Left colon (tissue), 2 donors: ENCODE measurements around the gene DST. TPM values are rescaled to one million over a fixed set of nuclear protein-coding genes. Genes with fewer than 3 reads are reported as not detected.
A peak's percentile ranks its signal among the peaks of the same experiment; 100 is the strongest.

ENCODE experiments used
- ATAC-seq: fragments of 200-7000 bp; cut with Tn5 transposase; one replicate; pipeline ENCODE4 v1.9.1; 2020; ENCODE audit warnings: mild to moderate bottlenecking, moderate library complexity
- DNase-seq, 2 donors: peaks; one replicate each; pipeline ENCODE4 v3.0.0-alpha.2; 2020
- intact Hi-C, 2 donors: fragments of 100-400 bp; cut with DNase I in 1 of 2; cut with micrococcal nuclease in 1 of 2; formaldehyde crosslinking; loops; one replicate each; pipeline versions ENCODE4 v1.11.2 to v1.14.0; 2022; cut with DNase I, micrococcal nuclease
- total RNA-seq, 2 donors: library from RNA; stranded (reverse); fragmentation: NEBNext Ultra II Directional; extraction: Animal tissue kit (Norgen Biotek cat#: 25700); gene quantifications; one replicate each; pipeline ENCODE4 v1.2.1, GENCODE V29; 2021
- donor health status: DM: no; HTN: no; CAD: no.
- donor health status: DM: yes; HTN: yes; CAD: no.

Gene DST
- total RNA-seq, 2 donors from 2014 or later = 179 to 332 TPM

- ATAC-seq (no peak), DNase-seq (no peak)
- intact Hi-C loops = no loop called here
Measured at GRCh38 chr6:56478202-56478601, 164.5 kb downstream of the DST start.

- intact Hi-C loops = no loop called here
- ATAC-seq = no peak
Measured at GRCh38 chr6:56477241-56477640, 165.4 kb downstream of the DST start.

GRCh38 chr6:56475736-56476457 is 166.8 kb downstream of the DST start:
- intact Hi-C loops = no loop called here
- no peak for DNase-seq
- ATAC-seq = peak; percentile 47

More at GRCh38 chr6:56477241-56477640, 165.4 kb downstream of the DST start:
- DNase-seq = no peak

- DNase-seq = no peak
- intact Hi-C loops = no loop called here
- ATAC-seq = no peak
Measured at GRCh38 chr6:56474532-56474931, 168.2 kb downstream of the DST start.

- no peak for ATAC-seq
- intact Hi-C loops = no loop called here
Measured at GRCh38 chr6:56463443-56463842, 179.2 kb downstream of the DST start.

GRCh38 chr6:56459030-56459805 is 183.5 kb downstream of the DST start:
- ATAC-seq (no peak), DNase-seq (no peak)
- intact Hi-C loops = no loop called here

More at GRCh38 chr6:56463443-56463842, 179.2 kb downstream of the DST start:
- DNase-seq = no peak

- intact Hi-C loops = no loop called here
- ATAC-seq (no peak), DNase-seq (no peak)
Measured at GRCh38 chr6:56458324-56458884, 184.3 kb downstream of the DST start.

- DNase-seq (no peak), ATAC-seq (no peak)
- intact Hi-C loops = no loop called here
Measured at GRCh38 chr6:56456785-56457184, 185.9 kb downstream of the DST start.

GRCh38 chr6:56450882-56451739 is 191.6 kb downstream of the DST start:
- DNase-seq (peak in 1 of 2 donors; percentile 18), ATAC-seq (no peak)
- intact Hi-C loops = no loop called here

GRCh38 chr6:56450376-56450775 is 192.3 kb downstream of the DST start:
- intact Hi-C loops = no loop called here
- ATAC-seq (no peak), DNase-seq (no peak)

GRCh38 chr6:56448046-56448445 is 194.6 kb downstream of the DST start:
- DNase-seq (no peak), ATAC-seq (no peak)
- intact Hi-C loops = no loop called here

GRCh38 chr6:56445818-56446217 is 196.9 kb downstream of the DST start:
- intact Hi-C loops = no loop called here
- ATAC-seq = no peak
- DNase-seq = no peak

GRCh38 chr6:56444855-56445254 is 197.8 kb downstream of the DST start:
- ATAC-seq (no peak), DNase-seq (no peak)
- intact Hi-C loops = no loop called here

- DNase-seq (no peak), ATAC-seq (no peak)
- intact Hi-C loops = no loop called here
Measured at GRCh38 chr6:56440551-56440981, 202.1 kb downstream of the DST start.

- intact Hi-C loops = no loop called here
- DNase-seq (no peak), ATAC-seq (no peak)
Measured at GRCh38 chr6:56437171-56437900, 205.4 kb downstream of the DST start.

- ATAC-seq (no peak), DNase-seq (no peak)
- intact Hi-C loops = no loop called here
Measured at GRCh38 chr6:56435754-56436153, 206.9 kb downstream of the DST start.

GRCh38 chr6:56435326-56435725 is 207.4 kb downstream of the DST start:
- no peak for ATAC-seq
- intact Hi-C loops = no loop called here
- no peak for DNase-seq

- ATAC-seq = no peak
- DNase-seq = no peak
- intact Hi-C loops = no loop called here
Measured at GRCh38 chr6:56434606-56435005, 208.1 kb downstream of the DST start.
